Measurements from ENCODE around the gene ABTB2.

DNA sequence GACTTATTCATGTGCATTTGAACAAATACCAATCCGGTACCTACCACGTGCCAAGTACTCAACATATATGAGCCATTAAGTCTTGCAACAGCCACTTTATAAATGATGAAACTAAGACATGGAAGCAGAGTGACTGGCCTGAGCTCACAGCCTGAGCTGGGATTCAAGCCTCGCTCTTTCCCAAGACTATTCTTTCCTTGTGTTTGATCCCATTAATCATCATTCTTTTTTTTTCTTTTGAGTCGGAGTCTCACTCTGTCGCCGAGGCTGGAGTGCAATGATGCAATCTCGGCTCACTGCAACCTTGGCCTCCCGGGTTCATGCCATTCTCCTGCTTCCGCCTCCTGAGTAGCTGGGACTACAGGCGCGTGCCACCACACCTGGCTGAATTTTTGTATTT is 119.3 kb downstream of the ABTB2 start:
- TF ChIP-seq, protein P1, sequence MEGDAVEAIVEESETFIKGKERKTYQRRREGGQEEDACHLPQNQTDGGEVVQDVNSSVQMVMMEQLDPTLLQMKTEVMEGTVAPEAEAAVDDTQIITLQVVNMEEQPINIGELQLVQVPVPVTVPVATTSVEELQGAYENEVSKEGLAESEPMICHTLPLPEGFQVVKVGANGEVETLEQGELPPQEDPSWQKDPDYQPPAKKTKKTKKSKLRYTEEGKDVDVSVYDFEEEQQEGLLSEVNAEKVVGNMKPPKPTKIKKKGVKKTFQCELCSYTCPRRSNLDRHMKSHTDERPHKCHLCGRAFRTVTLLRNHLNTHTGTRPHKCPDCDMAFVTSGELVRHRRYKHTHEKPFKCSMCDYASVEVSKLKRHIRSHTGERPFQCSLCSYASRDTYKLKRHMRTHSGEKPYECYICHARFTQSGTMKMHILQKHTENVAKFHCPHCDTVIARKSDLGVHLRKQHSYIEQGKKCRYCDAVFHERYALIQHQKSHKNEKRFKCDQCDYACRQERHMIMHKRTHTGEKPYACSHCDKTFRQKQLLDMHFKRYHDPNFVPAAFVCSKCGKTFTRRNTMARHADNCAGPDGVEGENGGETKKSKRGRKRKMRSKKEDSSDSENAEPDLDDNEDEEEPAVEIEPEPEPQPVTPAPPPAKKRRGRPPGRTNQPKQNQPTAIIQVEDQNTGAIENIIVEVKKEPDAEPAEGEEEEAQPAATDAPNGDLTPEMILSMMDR (IDR thresholded peaks at IDR 0.05), result no peak
- TF ChIP-seq POLR2A (IDR thresholded peaks at IDR 0.05), result no peak

Data from Peyer's patch (tissue), 4 donors.